Stomach (tissue), 9 donors: ENCODE measurements around the gene SMIM3. TPM values are rescaled to one million over a fixed set of nuclear protein-coding genes. Genes with fewer than 3 reads are reported as not detected.
A peak's percentile ranks its signal among the peaks of the same experiment; 100 is the strongest.

Experiments used
- DNase-seq, 2 donors: peaks; one replicate each; pipeline versions ENCODE4 v3.0.0 to v3.0.0-alpha.2; 2013 to 2019
- H3K27ac ChIP-seq, 5 donors: fragments of 200-600 bp in 4 of 5; sonication (generic) in 4 of 5; one replicate each; pipeline ENCODE4 v1.5.1; 2013 to 2019; ENCODE audit warnings: mild to moderate bottlenecking in 1 of 5, moderate library complexity in 1 of 5
- H3K27me3 ChIP-seq, 3 donors: fragments of 200-600 bp; sonication (generic); one replicate each; pipeline ENCODE4 v1.5.1; 2017 to 2019; ENCODE audit warnings: mixed run types in 1 of 3
- H3K36me3 ChIP-seq, 4 donors: fragments of 200-600 bp; sonication (generic); 1 replicate in 3 of 4; 2 replicates in 1 of 4; pipeline ENCODE4 v1.5.1; 2016 to 2019
- H3K4me1 ChIP-seq, 4 donors: fragments of 200-600 bp; sonication (generic); one replicate each; pipeline ENCODE4 v1.5.1; 2016 to 2019
- H3K4me3 ChIP-seq, 4 donors: fragments of 200-600 bp; sonication (generic) in 3 of 4; one replicate each; pipeline ENCODE4 v1.5.1; 2016 to 2019; ENCODE audit warnings: mild to moderate bottlenecking in 1 of 4
- H3K9me3 ChIP-seq, 4 donors: fragments of 200-600 bp; sonication (generic); one replicate each; pipeline ENCODE4 v1.5.1; 2016 to 2019
- EP300 ChIP-seq: sonication (generic); formaldehyde crosslinking; IDR thresholded peaks from one replicate; pipeline ENCODE4 v1.6.1; 2017; ENCODE audit warnings: antibody characterized with exemption
- POLR2A ChIP-seq, 4 donors: fragments of 450-650 bp; IDR thresholded peaks; one replicate each; pipeline ENCODE4 v1.6.1; 2016; ENCODE audit warnings: antibody characterized with exemption in 4 of 4, control low read depth in 2 of 4, mild to moderate bottlenecking in 1 of 4, moderate library complexity in 1 of 4
- POLR2AphosphoS5 ChIP-seq, 3 donors: sonication (generic); formaldehyde crosslinking; IDR thresholded peaks; one replicate each; pipeline ENCODE4 v1.6.1; 2016; ENCODE audit warnings: antibody characterized with exemption in 3 of 3
- WGBS, 5 donors: extraction: QIAGEN DNeasy Blood & Tissue Kit in 3 of 5; methylation state at CpG; one replicate each; pipeline versions ENCODE4 v1.1.5 to v1.1.7; 2013 to 2018; 5-methylcytosine and 5-hydroxymethylcytosine counted together
- intact Hi-C: fragments of 100-400 bp; cut with DNase I; formaldehyde crosslinking; loops from one replicate; pipeline ENCODE4 v1.15.1; 2023; ENCODE audit warnings: low total_unique reads
- polyA plus RNA-seq, 3 donors: library from polyadenylated mRNA; stranded (reverse); fragments of 200-250 nt; gene quantifications; one replicate each; pipeline ENCODE4 v1.2.3, GENCODE V29; 2013
- total RNA-seq, 5 donors: library from RNA; depleted of rRNA; stranded (reverse); fragments of >200 nt; gene quantifications; one replicate each; pipeline versions ENCODE4 v1.1.0 to v1.2.3, GENCODE V29; 2014 to 2016
- TF ChIP-seq, protein P1 (sequence below), 7 experiments: fragments of 450-650 bp in 4 of 7; fragments of 200-600 bp in 3 of 7; sonication (generic) in 3 of 7; IDR thresholded peaks; one replicate each; pipeline ENCODE4 v1.5.1; 2016 to 2019; ENCODE audit warnings: antibody characterized with exemption in 7 of 7, control low read depth in 2 of 7, mild to moderate bottlenecking in 1 of 7
- donor health status: healthy with polysubstance abuse.
- donor health status: Bipolar disorder and iron deficiency.
- donor health status: healthy.

The SMIM3 gene
- total and polyA plus RNA-seq, 8 donors, result 9.9 to 63.8 (median 32.0) TPM

DNA sequence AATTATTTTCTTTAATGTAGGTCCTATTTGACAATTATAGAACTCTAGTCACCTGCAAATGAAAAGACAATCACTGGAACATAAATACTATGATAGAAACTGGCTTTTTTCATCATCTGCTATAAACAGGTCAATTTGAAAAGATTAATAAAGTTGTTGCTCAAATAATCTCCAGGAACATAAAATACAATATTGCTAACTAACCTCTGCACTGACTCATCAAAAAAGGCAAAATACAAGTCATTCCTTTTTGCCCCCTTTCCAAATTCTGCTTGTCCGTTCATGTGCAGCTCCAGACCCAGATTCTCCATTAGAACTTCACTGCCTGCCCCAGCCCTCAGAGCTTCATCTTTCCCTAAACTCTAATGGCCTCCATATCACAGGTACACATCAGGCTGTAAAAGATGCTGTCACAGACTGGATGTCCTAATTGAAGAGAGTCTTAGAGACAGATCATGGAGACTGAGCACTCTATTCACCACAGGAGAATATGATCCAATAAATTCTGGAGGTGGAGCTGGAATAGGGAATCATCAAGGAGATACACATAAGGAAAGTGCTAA lies 21.4 kb upstream of the SMIM3 start:
- WGBS, 5 donors, result 71 to 85% (median 74%) methylated on average over 1 of the region's 1 CpG
- no peak for DNase-seq

DNA sequence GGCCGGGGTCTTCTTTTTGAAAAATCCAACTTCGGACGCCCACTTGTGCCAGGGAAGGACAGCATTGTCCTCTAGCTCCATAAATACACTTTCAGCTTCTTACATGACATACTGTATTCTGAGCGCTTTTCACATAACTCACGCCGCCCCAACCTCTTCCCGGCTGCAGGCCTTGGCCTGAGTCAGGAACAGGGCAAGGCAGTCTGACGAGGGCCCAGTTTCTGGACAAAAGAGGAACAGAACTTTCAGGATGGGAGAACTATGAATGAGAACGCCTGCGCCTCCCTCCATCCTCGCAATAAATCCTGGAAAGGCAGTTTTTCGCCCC lies 20.4 kb upstream of the SMIM3 start:
- peak overlapping the region; percentile 62 to 71 (median 70) for H3K4me3 ChIP-seq
- H3K36me3 ChIP-seq, result peaks cover 9 to 32% (median 31%) of the 10 kb centered on the region in 4 donors
- H3K27me3 ChIP-seq, result no peaks in the 10 kb centered on the region
- peaks cover 26 to 54% (median 42%) of the 10 kb centered on the region in 4 donors for H3K4me1 ChIP-seq
- no peak for DNase-seq
- no peak for TF ChIP-seq EP300
- TF ChIP-seq POLR2AphosphoS5 (IDR thresholded peaks at IDR 0.05), result no peak
- TF ChIP-seq, protein P1, sequence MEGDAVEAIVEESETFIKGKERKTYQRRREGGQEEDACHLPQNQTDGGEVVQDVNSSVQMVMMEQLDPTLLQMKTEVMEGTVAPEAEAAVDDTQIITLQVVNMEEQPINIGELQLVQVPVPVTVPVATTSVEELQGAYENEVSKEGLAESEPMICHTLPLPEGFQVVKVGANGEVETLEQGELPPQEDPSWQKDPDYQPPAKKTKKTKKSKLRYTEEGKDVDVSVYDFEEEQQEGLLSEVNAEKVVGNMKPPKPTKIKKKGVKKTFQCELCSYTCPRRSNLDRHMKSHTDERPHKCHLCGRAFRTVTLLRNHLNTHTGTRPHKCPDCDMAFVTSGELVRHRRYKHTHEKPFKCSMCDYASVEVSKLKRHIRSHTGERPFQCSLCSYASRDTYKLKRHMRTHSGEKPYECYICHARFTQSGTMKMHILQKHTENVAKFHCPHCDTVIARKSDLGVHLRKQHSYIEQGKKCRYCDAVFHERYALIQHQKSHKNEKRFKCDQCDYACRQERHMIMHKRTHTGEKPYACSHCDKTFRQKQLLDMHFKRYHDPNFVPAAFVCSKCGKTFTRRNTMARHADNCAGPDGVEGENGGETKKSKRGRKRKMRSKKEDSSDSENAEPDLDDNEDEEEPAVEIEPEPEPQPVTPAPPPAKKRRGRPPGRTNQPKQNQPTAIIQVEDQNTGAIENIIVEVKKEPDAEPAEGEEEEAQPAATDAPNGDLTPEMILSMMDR (IDR thresholded peaks at IDR 0.05), result no peak
- no peak for TF ChIP-seq POLR2A (IDR thresholded peaks at IDR 0.05)
- 2 to 4% (median 2%) methylated on average over 12 of the region's 12 CpGs for WGBS, 5 donors
- peak overlapping the region; percentile 90 to 99 (median 92) for H3K27ac ChIP-seq
- no peaks in the 10 kb centered on the region for H3K9me3 ChIP-seq
- intact Hi-C loops, result no loop called here

More for the DNA sequence above, 21.4 kb upstream of the SMIM3 start:
- H3K36me3 ChIP-seq, result peaks cover 12 to 42% (median 41%) of the 10 kb centered on the region in 4 donors
- intact Hi-C loops, result no loop called here
- no peak for TF ChIP-seq EP300
- TF ChIP-seq POLR2A (IDR thresholded peaks at IDR 0.05), result no peak
- no peak for TF ChIP-seq POLR2AphosphoS5 (IDR thresholded peaks at IDR 0.05)
- TF ChIP-seq, protein P1 (IDR thresholded peaks at IDR 0.05), result no peak
- H3K9me3 ChIP-seq, result no peaks in the 10 kb centered on the region
- peaks cover 26 to 64% (median 47%) of the 10 kb centered on the region in 4 donors for H3K4me1 ChIP-seq
- no peaks in the 10 kb centered on the region for H3K27me3 ChIP-seq
- H3K4me3 ChIP-seq, result peak overlapping the region in 2 of 4 donors; percentile 70 to 71
- H3K27ac ChIP-seq, result peak overlapping the region in 4 of 5 donors; percentile 90 to 99 (median 93)

DNA sequence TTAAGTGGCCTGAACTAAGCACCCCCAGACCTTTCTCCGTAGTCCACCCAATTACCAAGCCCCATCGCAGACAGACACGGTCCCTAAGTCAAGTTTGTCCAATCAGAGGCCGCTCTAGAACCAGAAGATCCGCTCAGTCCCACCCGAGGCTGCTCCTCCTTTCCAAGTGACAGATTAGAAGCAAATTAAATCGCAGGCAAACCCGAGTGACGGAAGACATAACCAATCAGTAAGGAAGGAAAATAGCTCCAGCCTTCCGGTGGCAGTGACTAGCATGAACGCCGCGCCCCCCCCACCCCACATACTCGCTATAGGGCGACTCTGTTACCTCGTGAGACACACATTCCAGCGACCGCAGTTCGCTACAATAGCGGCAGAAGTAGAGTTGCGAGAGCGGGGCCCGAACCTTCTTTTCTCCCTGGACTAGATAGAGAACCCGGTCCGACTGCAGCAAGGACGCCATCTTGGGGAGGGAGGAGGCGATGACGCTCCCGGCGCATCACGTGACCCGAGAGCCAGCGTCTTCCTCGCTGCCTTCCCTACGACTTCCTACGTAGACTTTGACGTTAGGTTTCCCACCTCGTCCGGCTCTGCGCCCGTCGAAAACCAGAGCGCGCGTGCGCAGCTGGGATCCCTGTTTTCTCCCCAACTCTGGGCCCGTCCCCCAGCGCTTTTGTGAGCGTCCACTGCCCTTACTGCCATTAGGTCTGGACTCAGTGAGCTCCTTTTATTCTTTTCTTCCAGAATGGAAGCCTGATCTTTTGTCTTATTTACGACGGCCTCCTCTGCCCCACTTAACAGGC lies 19.8 kb upstream of the SMIM3 start, which contains the start of gene DCTN4:
Gene DCTN4 (minus strand): TSS at position 487 of the 803 bp plus-strand sequence. CDS start 24 bp downstream, at position 463.
- 1 to 2% (median 1%) methylated on average over 50 to 51 of the region's 51 CpGs for WGBS, 5 donors
- intact Hi-C loops, result no loop called here
- TF ChIP-seq, protein P1 (IDR thresholded peaks at IDR 0.05), result no peak
- TF ChIP-seq POLR2AphosphoS5 (IDR thresholded peaks at IDR 0.05), result peak; percentile 80 to 85 (median 83)
- no peak for TF ChIP-seq EP300
- no peak for TF ChIP-seq POLR2A (IDR thresholded peaks at IDR 0.05)

DNA sequence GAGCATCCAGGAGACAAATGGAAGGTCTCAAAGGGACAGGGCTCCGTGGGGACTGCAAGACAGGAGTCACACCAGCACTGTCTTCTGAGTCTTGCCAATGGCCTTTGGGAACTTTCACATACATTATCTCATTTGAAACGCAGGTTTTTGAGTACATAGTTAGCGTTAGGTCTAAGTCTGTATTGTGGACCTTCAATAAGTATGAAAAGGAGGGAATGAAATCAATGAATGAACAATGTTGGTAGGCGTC lies 19.3 kb upstream of the SMIM3 start:
- intact Hi-C loops, result no loop called here

More for the DNA sequence above, 19.8 kb upstream of the SMIM3 start, which contains the start of gene DCTN4:
- peak; percentile 96 to 99 for DNase-seq
- peak within 1 kb of the TSS; percentile 90 to 99 (median 94) for H3K27ac ChIP-seq
- peaks cover 5 to 26% (median 25%) of the 10 kb centered on the region in 4 donors for H3K36me3 ChIP-seq
- H3K27me3 ChIP-seq, result no peaks in the 10 kb centered on the region
- no peaks in the 10 kb centered on the region for H3K9me3 ChIP-seq
- peak within 1 kb of the TSS; percentile 62 to 71 (median 70) for H3K4me3 ChIP-seq
- peaks cover 26 to 48% (median 36%) of the 10 kb centered on the region in 4 donors for H3K4me1 ChIP-seq

More for the DNA sequence above, 19.3 kb upstream of the SMIM3 start:
- 52 to 69% (median 60%) methylated on average over 4 of the region's 4 CpGs for WGBS, 5 donors
- Histone ChIP-seq H3K4me3 (peak overlapping the region; percentile 62 to 71 (median 70)), H3K27ac (peak overlapping the region; percentile 90 to 99 (median 94)), H3K36me3 (peaks cover 5 to 21% (median 20%) of the 10 kb centered on the region in 4 donors), H3K4me1 (peaks cover 26 to 43% (median 32%) of the 10 kb centered on the region in 4 donors), H3K27me3 (no peaks in the 10 kb centered on the region), H3K9me3 (no peaks in the 10 kb centered on the region)
- no peak for TF ChIP-seq EP300
- no peak for DNase-seq
